HUDEP-2 (cell line): ENCODE measurements around the gene RET.

ENCODE experiments used
- DNase-seq, 76 experiments: peaks; one replicate each; lab custom pipeline; 2025; ENCODE audit not compliant: unreplicated experiment in 76 of 76; lab: John Stamatoyannopoulos, UW

RET gene

GRCh38 chr10:43044448-43044921 lies 32.4 kb upstream of the RET start:
- no peak for DNase-seq

- DNase-seq: no peak
Observed at GRCh38 chr10:43044961-43045621, 31.8 kb upstream of the RET start.

- no peak for DNase-seq
Observed at GRCh38 chr10:43045631-43046287, 31.1 kb upstream of the RET start.

GRCh38 chr10:43046288-43046991 lies 30.4 kb upstream of the RET start:
- no peak for DNase-seq

- no peak for DNase-seq
Observed at GRCh38 chr10:43047288-43047970, 29.4 kb upstream of the RET start.

GRCh38 chr10:43048301-43049051 lies 28.4 kb upstream of the RET start:
- DNase-seq: no peak

GRCh38 chr10:43049081-43049551 lies 27.8 kb upstream of the RET start:
- no peak for DNase-seq

- DNase-seq: no peak
Observed at GRCh38 chr10:43050011-43050410, 26.9 kb upstream of the RET start.

GRCh38 chr10:43053825-43054224 lies 23.0 kb upstream of the RET start:
- DNase-seq: no peak

GRCh38 chr10:43054593-43054992 lies 22.3 kb upstream of the RET start:
- no peak for DNase-seq

- DNase-seq: no peak
Observed at GRCh38 chr10:43055217-43055616, 21.7 kb upstream of the RET start.

GRCh38 chr10:43055991-43056567 lies 20.8 kb upstream of the RET start:
- DNase-seq: no peak

- no peak for DNase-seq
Observed at GRCh38 chr10:43056568-43057011, 20.3 kb upstream of the RET start.

- no peak for DNase-seq
Observed at GRCh38 chr10:43057231-43057711, 19.6 kb upstream of the RET start.

- no peak for DNase-seq
Observed at GRCh38 chr10:43057831-43058340, 19.0 kb upstream of the RET start.

GRCh38 chr10:43058716-43059335 lies 18.0 kb upstream of the RET start:
- DNase-seq: no peak

GRCh38 chr10:43059336-43059720 lies 17.5 kb upstream of the RET start:
- DNase-seq: no peak

GRCh38 chr10:43059828-43060227 lies 17.0 kb upstream of the RET start:
- DNase-seq: no peak

GRCh38 chr10:43060291-43060690 lies 16.6 kb upstream of the RET start:
- DNase-seq: no peak
